GM12878 (cell line): ENCODE measurements around the gene LAMA2. TPM values are rescaled to one million over a fixed set of nuclear protein-coding genes. Genes with fewer than 3 reads are reported as not detected.
A peak's percentile ranks its signal among the peaks of the same experiment; 100 is the strongest.

Experiments used
- ATAC-seq: fragments of 200-7000 bp; cut with Tn5 transposase; 3 replicates; pipeline ENCODE4 v1.9.1; 2020; ENCODE audit warnings: mild to moderate bottlenecking, moderate library complexity
- BruUV-seq: library from RNA; stranded (reverse); fragments of 400-500 nt; replicated peaks from 2 replicates; lab custom pipeline; 2021; lab: Mats Ljungman, UMichigan
- CTCF ChIA-PET: fragments of 300-600 bp; sonication (Branson Sonifier 250); formaldehyde crosslinking; extraction: SDS; loops from one replicate; lab custom pipeline; 2021; ENCODE audit warnings: inconsistent platforms; lab: Yijun Ruan, JAX
- POLR2A ChIA-PET: fragments of 350-600 bp; formaldehyde crosslinking; extraction: SDS; loops from one replicate; lab custom pipeline; 2021; ENCODE audit warnings: inconsistent platforms; lab: Charles Lee
- RAD21 ChIA-PET: fragments of 300-600 bp; sonication (Branson Sonifier 250); formaldehyde crosslinking; loops from one replicate; lab custom pipeline; 2023; ENCODE audit warnings: antibody characterized with exemption; ENCODE audit not compliant: unreplicated experiment; lab: Charles Lee
- SMC1A ChIA-PET: fragments of 300-600 bp; sonication (Branson Sonifier 250); formaldehyde crosslinking; loops from one replicate; lab custom pipeline; 2023; ENCODE audit not compliant: unreplicated experiment, uncharacterized antibody; lab: Charles Lee
- DNase-seq: peaks from one replicate; pipeline ENCODE4 v3.0.0-alpha.2; 2011; ENCODE audit warnings: low read depth, low spot score
- FAIRE-seq: peaks from 3 replicates; lab custom pipeline; 2011; peaks lifted over from hg19 to GRCh38; lab: Jason Lieb, UNC
- H2AFZ ChIP-seq: 2 replicates; pipeline ENCODE4 v1.6.0; 2011; ENCODE audit warnings: low read depth, low read length, control low read depth; ENCODE audit not compliant: control insufficient read depth
- H3K27ac ChIP-seq: 2 replicates; pipeline ENCODE4 v1.5.1; 2011; ENCODE audit warnings: control low read depth; ENCODE audit not compliant: control insufficient read depth, insufficient read depth
- H3K27me3 ChIP-seq, 2 experiments: replicated peaks in 1 of 2; 2 replicates each; pipeline versions ENCODE4 v1.6.0 to v1.6.1; 2011; ENCODE audit warnings: low read length in 1 of 2; ENCODE audit not compliant: control insufficient read depth in 2 of 2, insufficient read depth in 2 of 2
- H3K36me3 ChIP-seq, 2 experiments: 2 replicates each; pipeline ENCODE4 v1.5.1; 2011; ENCODE audit warnings: low read length in 1 of 2; ENCODE audit not compliant: control insufficient read depth in 2 of 2, insufficient read depth in 2 of 2
- H3K4me1 ChIP-seq: 2 replicates; pipeline ENCODE4 v1.6.1; 2011; ENCODE audit warnings: mild to moderate bottlenecking, low read length, moderate library complexity, mixed read lengths; ENCODE audit not compliant: control insufficient read depth, insufficient read depth
- H3K4me2 ChIP-seq: 2 replicates; pipeline ENCODE4 v1.6.0; 2011; ENCODE audit warnings: control low read depth; ENCODE audit not compliant: control insufficient read depth, insufficient read depth
- H3K4me3 ChIP-seq: fragments of 200-600 bp; sonication (generic); 2 replicates; pipeline ENCODE4 v1.5.1; 2016
- H3K79me2 ChIP-seq: 2 replicates; pipeline ENCODE4 v1.6.0; 2011; ENCODE audit warnings: low read length; ENCODE audit not compliant: control insufficient read depth, insufficient read depth
- H3K9ac ChIP-seq: 2 replicates; pipeline ENCODE4 v1.8.0; 2011; ENCODE audit warnings: low read length, control low read depth, mixed read lengths; ENCODE audit not compliant: control insufficient read depth, insufficient read depth
- H3K9me3 ChIP-seq: replicated peaks from 3 replicates; pipeline ENCODE4 v1.5.1; 2011; ENCODE audit warnings: mild to moderate bottlenecking, low read length; ENCODE audit not compliant: control insufficient read depth, insufficient read depth
- H4K20me1 ChIP-seq: 2 replicates; pipeline ENCODE4 v1.6.0; 2011; ENCODE audit not compliant: control insufficient read depth, insufficient read depth
- ASH2L ChIP-seq: fragments of 300-600, 200-600 bp; sonication (generic); IDR thresholded peaks from 2 replicates; pipeline ENCODE4 v1.6.1; 2017; ENCODE audit warnings: low read depth, mild to moderate bottlenecking, borderline replicate concordance
- ATF7 ChIP-seq: fragments of 450-650 bp; IDR thresholded peaks from 2 replicates; pipeline ENCODE4 v1.6.1; 2016; ENCODE audit warnings: low read depth, mild to moderate bottlenecking
- DPF2 ChIP-seq: fragments of 450-650 bp; IDR thresholded peaks from 2 replicates; pipeline ENCODE4 v1.6.1; 2017; ENCODE audit warnings: mild to moderate bottlenecking
- GABPA ChIP-seq: IDR thresholded peaks from 2 replicates; pipeline ENCODE4 v1.6.1; 2014; ENCODE audit warnings: antibody characterized with exemption, low read depth, mild to moderate bottlenecking, inconsistent platforms
- HDAC2 ChIP-seq: fragments of 200-600 bp; sonication (generic); IDR thresholded peaks from 2 replicates; pipeline ENCODE4 v1.6.1; 2017
- HDAC6 ChIP-seq: fragments of 200-600 bp; sonication (generic); IDR thresholded peaks from one replicate; pipeline ENCODE4 v1.8.0; 2017; ENCODE audit warnings: antibody characterized with exemption; ENCODE audit not compliant: unreplicated experiment
- LARP7 ChIP-seq: fragments of 450-650 bp; IDR thresholded peaks from 2 replicates; pipeline ENCODE4 v1.6.1; 2017; ENCODE audit warnings: mild to moderate bottlenecking
- POLR2A ChIP-seq: IDR thresholded peaks from 2 replicates; pipeline ENCODE4 v1.6.1; 2011; ENCODE audit warnings: low read depth, mild to moderate bottlenecking, low read length
- RB1 ChIP-seq: fragments of 450-650 bp; formaldehyde crosslinking; IDR thresholded peaks from 2 replicates; pipeline ENCODE4 v1.6.1; 2017; ENCODE audit warnings: mild to moderate bottlenecking, borderline replicate concordance
- SREBF1 ChIP-seq: IDR thresholded peaks from 2 replicates; pipeline ENCODE4 v1.6.1; 2012; ENCODE audit warnings: mild to moderate bottlenecking, low read length
- SUZ12 ChIP-seq: fragments of 200-600 bp; sonication (generic); IDR thresholded peaks from one replicate; pipeline ENCODE4 v1.6.1; 2018; ENCODE audit warnings: antibody characterized with exemption, mild to moderate bottlenecking; ENCODE audit not compliant: unreplicated experiment
- TCF7 ChIP-seq: IDR thresholded peaks from 2 replicates; pipeline ENCODE4 v1.6.1; 2014; ENCODE audit warnings: antibody characterized with exemption, borderline replicate concordance
- USF2 ChIP-seq: IDR thresholded peaks from 2 replicates; pipeline ENCODE4 v1.6.1; 2011; ENCODE audit warnings: low read depth, low read length, improper control_type of control experiment, borderline replicate concordance
- YBX1 ChIP-seq: fragments of 450-650 bp; IDR thresholded peaks from 2 replicates; pipeline ENCODE4 v1.6.1; 2016; ENCODE audit warnings: antibody characterized with exemption
- ZBED1 ChIP-seq: IDR thresholded peaks from 2 replicates; pipeline ENCODE4 v1.6.1; 2016; ENCODE audit warnings: borderline replicate concordance
- ZNF217 ChIP-seq: fragments of 450-650 bp; IDR thresholded peaks from 2 replicates; pipeline ENCODE4 v1.6.1; 2017; ENCODE audit warnings: antibody characterized with exemption, mild to moderate bottlenecking
- ZNF24 ChIP-seq: fragments of 450-650 bp; IDR thresholded peaks from 2 replicates; pipeline ENCODE4 v1.6.1; 2017; ENCODE audit warnings: antibody characterized with exemption, mild to moderate bottlenecking
- WGBS: methylation state at CpG from one replicate; pipeline ENCODE4 v1.1.6; 2016; ENCODE audit warnings: low lambda C conversion rate; ENCODE audit not compliant: insufficient replicate concordance, insufficient coverage; ENCODE audit errors: missing lambda C conversion rate; 5-methylcytosine and 5-hydroxymethylcytosine counted together
- in situ Hi-C: fragments of 300-500 bp; cut with MboI; formaldehyde crosslinking; loops from 9 replicates; pipeline ENCODE4 v1.14.3; 2018; ENCODE audit warnings: mixed read lengths
- intact Hi-C: fragments of 100-400 bp; cut with micrococcal nuclease; formaldehyde crosslinking; loops from one replicate; pipeline ENCODE4 v1.14.2; 2022; ENCODE audit not compliant: unreplicated experiment
- polyA plus RNA-seq, 11 experiments: library from polyadenylated mRNA; depleted of rRNA in 4 of 11; unstranded in 6 of 11; stranded (reverse) in 5 of 11; fragments of >200 nt; fragmentation: Nextera tagmentation in 4 of 11; fragmentation: Illumina TruSeq in 1 of 11; extraction: Ambion mirVana in 4 of 11; extraction: Trizol in 1 of 11; gene quantifications; 1 replicate in 1 of 11; 2 replicates in 10 of 11; pipeline versions ENCODE4 v1.2.1 to v1.2.3, GENCODE V29; 2011 to 2016; ENCODE audit warnings: inconsistent platforms in 2 of 11, missing spikeins in 2 of 11, low read depth in 1 of 11
- total RNA-seq, 4 experiments: library from RNA; depleted of rRNA in 3 of 4; stranded (reverse); fragments of >200 nt in 3 of 4; fragmentation: Illumina TruSeq in 1 of 4; extraction: Trizol in 1 of 4; gene quantifications; 2 replicates each; pipeline versions ENCODE4 v1.2.1 to v1.2.3, GENCODE V29; 2013 to 2021
- TF ChIP-seq, protein P1 (sequence below): fragments of 450-650 bp; formaldehyde crosslinking; IDR thresholded peaks from 2 replicates; pipeline ENCODE4 v1.4.0; 2022; ENCODE audit warnings: mild to moderate bottlenecking, moderate library complexity

Gene LAMA2
- total and polyA plus RNA-seq, 10 of the 15 experiments (the other 5 are each of a cell fraction or from before 2014, with no cell fraction given) = 0.04 to 2.0 (median 0.37) TPM; not detected in 1

- ATAC-seq (peak; percentile 58), FAIRE-seq (no peak), DNase-seq (no peak)
- intact Hi-C loops (no loop called here), in situ Hi-C loops (no loop called here)
- ChIA-PET SMC1A (no interaction called here), POLR2A (no interaction called here), CTCF (no interaction called here), RAD21 (no interaction called here)
- BruUV-seq = no TSS peak
- Histone ChIP-seq H3K27ac (no peak overlapping the region), H3K4me1 (no peaks in the 10 kb centered on the region), H3K9ac (no peak overlapping the region), H3K4me2 (no peak overlapping the region), H3K9me3 (no peaks in the 10 kb centered on the region), H2AFZ (no peak overlapping the region), H3K36me3 (no peaks in the 10 kb centered on the region), H3K4me3 (no peak overlapping the region), H3K79me2 (no peaks in the 10 kb centered on the region), H4K20me1 (no peaks in the 10 kb centered on the region), H3K27me3 (peaks cover 0 to 3% of the 10 kb centered on the region in 2 experiments; a peak in 3 of 4 replicates)
- no peak for TF ChIP-seq TCF7
- WGBS = 5% methylated on average over 2 of the region's 2 CpGs
Measured at GRCh38 chr6:129419324-129419723, 536.4 kb downstream of the LAMA2 start.

DNA sequence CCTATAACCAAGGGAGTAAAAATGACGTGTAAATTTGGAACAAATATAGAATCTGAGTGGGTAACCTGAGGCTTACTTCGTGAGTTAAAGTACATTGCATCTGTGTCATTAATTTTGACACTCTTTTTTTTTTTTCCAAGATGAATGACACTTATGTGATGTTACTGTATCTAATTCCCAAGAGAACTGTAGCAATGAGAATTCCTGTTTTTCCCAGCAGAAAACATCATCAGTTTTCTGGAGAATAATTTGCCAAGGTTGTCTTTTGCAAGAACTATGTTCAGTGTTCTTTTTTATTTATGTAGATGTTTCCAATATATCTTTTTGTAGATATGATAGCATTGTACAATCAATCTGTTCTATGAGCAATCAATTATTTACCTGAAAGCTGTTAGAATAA, 543.4 kb downstream of the LAMA2 start:
- 0% methylated on average over 2 of the region's 2 CpGs for WGBS
- peaks cover 0 to 3% of the 10 kb centered on the region in 2 experiments; a peak in 3 of 4 replicates for H3K27me3 ChIP-seq
- no peaks in the 10 kb centered on the region for H4K20me1 ChIP-seq
- DNase-seq = no peak
- SMC1A ChIA-PET = interaction anchor here (1.3 kb wide), 1 partner anchor 54 kb away, joined by 3 read pairs; no protein-coding TSS in a partner anchor
- no peak overlapping the region for H3K27ac ChIP-seq
- H2AFZ ChIP-seq = no peak overlapping the region
- intact Hi-C loops = no loop called here
- H3K79me2 ChIP-seq = no peaks in the 10 kb centered on the region
- in situ Hi-C loops = no loop called here
- no TSS peak for BruUV-seq
- RAD21 ChIA-PET = no interaction called here
- H3K9ac ChIP-seq = no peak overlapping the region
- no peaks in the 10 kb centered on the region for H3K9me3 ChIP-seq
- no peaks in the 10 kb centered on the region for H3K36me3 ChIP-seq
- POLR2A ChIA-PET = no interaction called here
- ATAC-seq = no peak
- no peak overlapping the region for H3K4me3 ChIP-seq
- no peak for FAIRE-seq
- CTCF ChIA-PET = no interaction called here
- H3K4me2 ChIP-seq = no peak overlapping the region
- no peaks in the 10 kb centered on the region for H3K4me1 ChIP-seq
- TF ChIP-seq LARP7 (no peak), HDAC2 (no peak), SUZ12 (no peak), ZNF217 (no peak), RB1 (no peak), ZBED1 (no peak), HDAC6 (no peak), ATF7 (no peak), ASH2L (no peak), GABPA (no peak), USF2 (no peak), POLR2A (no peak), SREBF1 (no peak), YBX1 (no peak), ZNF24 (no peak), DPF2 (no peak)
- TF ChIP-seq, protein P1, sequence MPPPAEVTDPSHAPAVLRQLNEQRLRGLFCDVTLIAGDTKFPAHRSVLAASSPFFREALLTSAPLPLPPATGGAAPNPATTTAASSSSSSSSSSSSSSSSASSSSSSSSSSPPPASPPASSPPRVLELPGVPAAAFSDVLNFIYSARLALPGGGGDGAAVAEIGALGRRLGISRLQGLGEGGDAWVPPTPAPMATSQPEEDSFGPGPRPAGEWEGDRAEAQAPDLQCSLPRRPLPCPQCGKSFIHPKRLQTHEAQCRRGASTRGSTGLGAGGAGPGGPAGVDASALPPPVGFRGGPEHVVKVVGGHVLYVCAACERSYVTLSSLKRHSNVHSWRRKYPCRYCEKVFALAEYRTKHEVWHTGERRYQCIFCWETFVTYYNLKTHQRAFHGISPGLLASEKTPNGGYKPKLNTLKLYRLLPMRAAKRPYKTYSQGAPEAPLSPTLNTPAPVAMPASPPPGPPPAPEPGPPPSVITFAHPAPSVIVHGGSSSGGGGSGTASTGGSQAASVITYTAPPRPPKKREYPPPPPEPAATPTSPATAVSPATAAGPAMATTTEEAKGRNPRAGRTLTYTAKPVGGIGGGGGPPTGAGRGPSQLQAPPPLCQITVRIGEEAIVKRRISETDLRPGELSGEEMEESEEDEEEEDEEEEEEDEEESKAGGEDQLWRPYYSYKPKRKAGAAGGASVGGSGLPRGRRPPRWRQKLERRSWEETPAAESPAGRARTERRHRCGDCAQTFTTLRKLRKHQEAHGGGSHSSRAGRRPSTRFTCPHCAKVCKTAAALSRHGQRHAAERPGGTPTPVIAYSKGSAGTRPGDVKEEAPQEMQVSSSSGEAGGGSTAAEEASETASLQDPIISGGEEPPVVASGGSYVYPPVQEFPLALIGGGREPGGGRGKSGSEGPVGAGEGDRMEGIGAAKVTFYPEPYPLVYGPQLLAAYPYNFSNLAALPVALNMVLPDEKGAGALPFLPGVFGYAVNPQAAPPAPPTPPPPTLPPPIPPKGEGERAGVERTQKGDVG (CRISPR knock-in tag) = no peak
